GM18951 (cell line): Measurements from ENCODE around the gene ANKRD26.

Experiments used
- POLR2A ChIP-seq: IDR thresholded peaks from 4 replicates; pipeline ENCODE4 v1.6.1; 2011; ENCODE audit warnings: mild to moderate bottlenecking; ENCODE audit not compliant: insufficient read length, insufficient read depth; ENCODE audit errors: extremely low read depth
- in situ Hi-C: fragments of 300-500 bp; cut with MboI; formaldehyde crosslinking; loops from one replicate; pipeline ENCODE4 v1.12.0; 2022; ENCODE audit warnings: low sequenced_read_pairs, mixed read lengths, inconsistent platforms; ENCODE audit not compliant: unreplicated experiment

Gene ANKRD26

DNA sequence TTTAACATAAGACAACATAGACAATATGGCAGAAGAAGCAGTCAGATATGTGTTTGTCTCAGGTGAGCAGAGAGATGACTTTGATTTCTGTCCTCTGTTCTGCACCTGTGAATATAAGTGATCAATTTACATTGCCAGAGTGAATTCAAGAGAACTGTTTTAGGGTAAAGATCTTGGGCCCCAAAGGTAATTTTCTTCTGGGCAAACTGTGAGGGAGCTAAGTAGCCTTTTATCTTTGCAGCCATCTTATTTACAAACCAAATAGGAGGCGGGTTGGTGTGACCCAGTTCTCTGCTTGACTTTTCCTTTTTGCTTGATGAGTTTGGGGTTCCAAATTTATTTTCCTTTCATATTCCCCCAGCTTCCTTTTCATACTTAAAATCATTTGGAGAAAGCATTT lies 118.2 kb downstream of the ANKRD26 start:
- no peak for TF ChIP-seq POLR2A
- in situ Hi-C loops = no loop called here

DNA sequence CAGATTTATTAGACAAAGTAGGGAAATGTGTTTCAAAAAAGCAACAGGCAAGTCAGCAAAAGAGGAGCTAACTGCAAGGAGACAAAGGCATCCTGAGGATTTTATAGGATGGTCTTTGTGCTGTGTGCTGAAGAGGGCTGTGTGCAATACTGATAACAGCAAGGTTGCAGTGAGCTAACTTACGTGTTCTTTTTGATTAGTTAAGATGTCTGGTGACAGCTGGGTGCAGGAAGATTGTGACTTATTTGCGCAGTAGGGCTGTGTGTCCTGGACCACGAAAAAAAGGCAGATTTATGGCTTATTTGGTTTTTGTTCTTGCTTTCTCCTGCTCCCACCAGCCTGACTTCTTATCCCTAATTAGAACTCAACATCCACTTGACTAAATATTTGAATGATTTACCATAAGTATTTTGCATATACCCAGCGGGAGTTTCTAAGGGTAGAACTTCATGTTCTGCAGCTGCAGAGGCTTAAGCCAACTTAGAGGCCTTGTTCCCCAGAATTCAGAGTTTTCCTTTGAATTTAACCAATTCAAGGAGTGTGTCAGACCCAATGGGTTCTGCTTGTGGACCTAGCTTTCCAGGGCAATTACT lies 119.0 kb downstream of the ANKRD26 start:
- no peak for TF ChIP-seq POLR2A

DNA sequence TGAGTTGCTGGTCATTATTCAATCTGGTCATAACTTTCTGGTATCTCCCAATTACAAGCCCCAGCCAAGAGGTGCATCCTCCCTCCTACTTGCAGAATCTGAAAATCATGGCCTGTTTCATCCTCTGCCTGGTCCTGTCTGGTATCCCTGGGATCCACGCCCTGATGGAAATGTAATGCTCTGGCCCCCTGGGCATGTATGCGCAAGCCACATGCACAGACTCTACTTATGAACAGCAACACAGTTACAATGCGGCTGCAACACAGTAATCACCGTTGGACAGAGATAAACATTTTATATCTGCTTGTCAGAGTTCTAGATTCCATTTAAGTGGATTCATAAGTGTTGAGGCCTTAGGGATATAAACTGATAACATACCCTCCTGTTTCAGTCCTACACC lies 121.8 kb downstream of the ANKRD26 start:
- in situ Hi-C loops = no loop called here

More for the DNA sequence above, 119.0 kb downstream of the ANKRD26 start:
- in situ Hi-C loops = no loop called here

DNA sequence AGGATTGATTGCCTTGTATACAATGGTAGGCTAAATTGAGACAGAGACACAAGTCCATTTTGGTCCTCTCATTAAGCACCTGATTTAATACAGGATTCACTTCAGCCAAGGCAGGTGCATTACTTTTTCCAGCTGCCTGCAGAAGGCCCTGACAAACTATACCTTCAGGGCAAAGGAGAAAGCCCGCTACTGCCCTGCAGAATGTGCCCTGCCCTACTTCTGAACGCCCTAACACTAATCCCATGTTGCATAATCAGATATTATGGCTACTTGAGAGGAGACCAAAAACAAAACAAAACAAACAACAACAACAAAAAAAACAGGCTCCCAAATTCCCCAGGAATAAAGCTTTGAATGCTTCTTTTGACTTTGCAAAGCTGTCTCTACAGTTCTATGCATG lies 122.7 kb downstream of the ANKRD26 start:
- no peak for TF ChIP-seq POLR2A
- in situ Hi-C loops = no loop called here

More for the DNA sequence above, 121.8 kb downstream of the ANKRD26 start:
- TF ChIP-seq POLR2A = no peak

DNA sequence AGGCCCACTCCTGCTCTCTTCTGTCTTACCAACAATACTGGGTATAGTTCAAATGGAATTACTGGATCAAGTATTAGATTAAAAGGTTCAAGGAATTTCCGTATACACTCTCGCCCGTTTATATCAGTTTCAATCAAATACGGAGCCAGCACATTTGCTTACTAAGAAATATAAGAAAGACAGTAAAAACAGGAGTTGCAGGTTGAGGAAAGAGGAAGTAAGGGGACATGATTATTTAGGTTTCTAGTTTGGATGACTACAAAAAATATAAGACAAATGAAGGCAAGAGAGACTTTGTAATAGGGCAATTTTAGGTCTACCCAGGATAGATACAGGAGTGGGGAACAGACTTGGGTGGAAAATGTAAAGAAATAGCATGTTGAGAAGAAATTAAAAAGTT lies 129.6 kb downstream of the ANKRD26 start:
- in situ Hi-C loops = no loop called here
- TF ChIP-seq POLR2A = no peak

DNA sequence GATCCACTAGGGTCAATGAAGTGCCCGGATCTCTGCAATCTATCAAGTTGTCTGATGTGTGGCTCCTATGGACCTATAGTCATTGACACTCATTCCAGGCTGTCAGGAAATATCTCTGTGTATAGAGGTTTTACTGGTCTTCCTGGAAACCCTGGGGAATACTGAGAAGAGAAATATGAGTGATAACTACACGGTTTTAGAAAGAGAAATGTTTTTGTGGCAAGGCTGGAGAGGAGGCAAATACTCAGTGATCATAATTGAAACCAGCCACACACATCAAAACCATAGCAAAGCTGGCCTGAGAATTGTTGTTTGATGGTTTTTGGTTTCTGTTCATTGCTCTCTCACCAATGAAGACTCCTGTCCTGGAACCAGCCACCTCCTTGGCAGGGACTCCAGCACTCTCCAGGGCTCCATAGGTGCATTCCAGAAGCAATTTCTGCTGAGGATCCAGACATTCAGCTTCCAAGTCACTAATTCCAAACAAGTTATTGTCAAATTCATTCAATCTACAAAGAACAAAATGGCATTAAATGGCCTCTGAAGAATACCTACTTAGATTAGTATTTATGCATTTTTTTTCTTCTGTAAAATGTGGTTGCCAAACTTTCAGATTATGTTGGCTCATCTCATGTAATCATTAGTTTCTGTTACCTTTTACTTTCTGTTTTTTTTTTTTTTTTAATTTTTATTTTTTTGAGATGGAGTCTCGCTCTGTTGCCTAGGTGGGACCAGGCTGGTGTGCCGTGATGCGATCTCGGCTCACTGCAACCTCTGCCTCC lies 131.0 kb downstream of the ANKRD26 start:
- in situ Hi-C loops = no loop called here

DNA sequence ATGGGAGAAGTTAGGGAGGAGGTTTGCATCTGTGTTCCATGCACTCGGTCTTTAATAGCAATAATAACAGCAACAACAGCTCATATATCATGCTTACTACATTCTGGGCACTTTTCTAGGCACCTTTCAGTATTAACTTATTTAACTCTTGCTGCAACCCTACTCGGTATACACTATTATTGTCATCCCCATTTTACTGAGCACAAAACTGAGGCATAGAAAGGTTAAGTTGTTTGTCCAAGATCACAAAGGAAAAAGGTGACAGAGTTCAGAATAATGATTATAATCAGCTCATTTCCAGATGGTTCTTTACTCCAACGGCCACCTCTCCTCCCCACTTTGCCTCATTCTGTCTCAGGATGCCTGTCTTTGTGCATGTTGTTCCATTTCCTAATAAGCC lies 137.5 kb downstream of the ANKRD26 start:
- TF ChIP-seq POLR2A = no peak
- in situ Hi-C loops = no loop called here

More for the DNA sequence above, 131.0 kb downstream of the ANKRD26 start:
- no peak for TF ChIP-seq POLR2A

DNA sequence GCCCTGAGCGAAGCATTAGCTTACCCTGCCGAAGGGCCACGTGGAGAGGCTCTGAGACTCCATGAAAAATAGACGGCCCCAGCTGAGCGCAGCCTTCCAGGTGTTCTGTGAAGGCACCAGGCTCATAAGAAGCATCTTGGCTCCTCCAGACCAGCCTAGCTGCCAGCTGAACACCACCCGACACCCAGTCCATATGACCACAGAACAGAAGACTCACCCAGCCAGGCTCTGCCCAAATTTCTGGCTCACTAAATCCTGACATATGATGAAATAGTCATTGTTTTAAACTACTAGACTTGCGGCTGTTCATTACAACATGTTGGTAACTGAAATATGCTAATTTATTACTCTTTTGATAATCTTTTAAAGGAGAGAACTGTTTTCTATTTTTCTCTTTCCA lies 140.0 kb downstream of the ANKRD26 start:
- in situ Hi-C loops = no loop called here
- no peak for TF ChIP-seq POLR2A

DNA sequence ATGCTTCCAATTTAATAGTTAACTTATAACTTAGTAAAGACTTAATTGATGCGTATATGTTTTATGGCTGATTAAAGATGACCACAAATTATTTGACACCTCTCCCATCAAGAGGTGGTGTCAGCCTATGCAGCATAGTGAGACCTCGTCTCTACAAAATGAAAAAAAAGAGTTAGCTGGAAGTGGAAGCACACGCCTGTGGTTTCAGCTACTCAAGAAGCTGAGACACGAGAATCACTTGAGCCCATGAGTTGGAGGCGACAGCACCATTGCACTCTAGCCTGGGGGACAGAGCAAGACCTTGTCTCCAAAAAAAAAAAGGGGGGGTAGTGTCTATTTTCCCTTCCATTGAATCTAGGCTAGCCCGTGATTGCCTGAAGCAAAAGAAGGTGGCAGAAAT lies 140.5 kb downstream of the ANKRD26 start:
- no peak for TF ChIP-seq POLR2A
- in situ Hi-C loops = no loop called here
